GM12892 (cell line): ENCODE measurements around the gene GABRB2.

Experiments used
- POLR2A ChIP-seq: IDR thresholded peaks from 2 replicates; pipeline ENCODE4 v1.6.1; 2011; ENCODE audit warnings: low read depth, low read length, control low read depth
- POLR2AphosphoS5 ChIP-seq: IDR thresholded peaks from 2 replicates; pipeline ENCODE4 v1.6.1; 2011; ENCODE audit warnings: low read depth, low read length, control low read depth
- TAF1 ChIP-seq: IDR thresholded peaks from 2 replicates; pipeline ENCODE4 v1.6.1; 2011; ENCODE audit warnings: low read depth, mild to moderate bottlenecking, control low read depth, low read length, borderline replicate concordance

DNA sequence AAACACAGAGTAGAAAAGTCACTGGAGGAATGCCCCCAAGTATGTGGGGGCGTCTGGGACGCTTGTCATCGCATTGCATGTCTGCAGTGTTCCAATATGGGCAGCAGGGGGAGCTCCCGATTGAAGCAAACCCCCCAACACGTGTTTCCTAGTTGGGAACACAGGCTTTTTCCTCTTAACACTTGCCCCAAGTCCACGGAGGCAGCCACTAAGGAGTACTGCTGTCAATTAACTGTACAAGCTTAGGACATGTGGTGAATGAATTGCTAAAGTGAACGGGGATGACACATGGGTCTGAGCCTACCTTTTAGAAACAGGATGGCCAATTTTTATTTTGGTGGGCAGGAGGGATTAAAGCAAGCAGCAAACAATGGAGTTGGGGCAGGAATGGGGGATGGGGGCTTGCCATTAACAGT is 2.2 kb downstream of the GABRB2 start:
- TF ChIP-seq TAF1 (no peak), POLR2A (no peak), POLR2AphosphoS5 (no peak)
